WI38 (cell line): ENCODE data around the gene PLIN3.

Source experiments
- H3K4me3 ChIP-seq: 2 replicates; pipeline ENCODE4 v1.5.1; 2011; ENCODE audit warnings: low read depth, mild to moderate bottlenecking, control low read depth, low read length
- CTCF ChIP-seq: IDR thresholded peaks from 2 replicates; pipeline ENCODE4 v1.5.1; 2012; ENCODE audit warnings: low read depth, mild to moderate bottlenecking, control low read depth, low read length

The PLIN3 gene

GRCh38 chr19:4816950-4817278 lies 50.6 kb downstream of the PLIN3 start:
- no peak overlapping the region for H3K4me3 ChIP-seq
- TF ChIP-seq CTCF, result no peak

GRCh38 chr19:4816202-4816949 lies 51.1 kb downstream of the PLIN3 start:
- no peak overlapping the region for H3K4me3 ChIP-seq
- TF ChIP-seq CTCF, result no peak

- H3K4me3 ChIP-seq, result no peak overlapping the region
- no peak for TF ChIP-seq CTCF
These were observed 51.9 kb downstream of the PLIN3 start for GRCh38 chr19:4815426-4816201.

- TF ChIP-seq CTCF, result no peak
- no peak overlapping the region for H3K4me3 ChIP-seq
These were observed 52.6 kb downstream of the PLIN3 start for GRCh38 chr19:4814625-4815425.

- TF ChIP-seq CTCF, result peak; percentile 82
These were observed 55.9 kb downstream of the PLIN3 start for GRCh38 chr19:4811328-4812131.

GRCh38 chr19:4807188-4807587 lies 60.3 kb downstream of the PLIN3 start:
- H3K4me3 ChIP-seq, result no peak overlapping the region
- no peak for TF ChIP-seq CTCF

More at GRCh38 chr19:4811328-4812131, 55.9 kb downstream of the PLIN3 start:
- no peak overlapping the region for H3K4me3 ChIP-seq
